Sigmoid colon (tissue), 4 donors: Measurements from ENCODE around the gene OPA3.

Experiments
- EP300 ChIP-seq, 4 donors: sonication (generic); formaldehyde crosslinking; IDR thresholded peaks; one replicate each; pipeline ENCODE4 v1.6.1; 2017; ENCODE audit warnings: antibody characterized with exemption in 4 of 4
- POLR2A ChIP-seq, 2 donors: fragments of 450-650 bp; IDR thresholded peaks; one replicate each; pipeline ENCODE4 v1.6.1; 2016; ENCODE audit warnings: antibody characterized with exemption in 2 of 2, mild to moderate bottlenecking in 2 of 2, moderate library complexity in 2 of 2
- POLR2AphosphoS5 ChIP-seq, 4 donors: sonication (generic); formaldehyde crosslinking; IDR thresholded peaks; one replicate each; pipeline ENCODE4 v1.6.1; 2017; ENCODE audit warnings: antibody characterized with exemption in 4 of 4
- TF ChIP-seq, protein P1 (sequence below), 4 experiments: fragments of 450-650 bp in 3 of 4; fragments of 200-600 bp in 1 of 4; IDR thresholded peaks; one replicate each; pipeline ENCODE4 v1.5.1; 2016 to 2019; ENCODE audit warnings: antibody characterized with exemption in 4 of 4, mild to moderate bottlenecking in 3 of 4, moderate library complexity in 2 of 4

DNA sequence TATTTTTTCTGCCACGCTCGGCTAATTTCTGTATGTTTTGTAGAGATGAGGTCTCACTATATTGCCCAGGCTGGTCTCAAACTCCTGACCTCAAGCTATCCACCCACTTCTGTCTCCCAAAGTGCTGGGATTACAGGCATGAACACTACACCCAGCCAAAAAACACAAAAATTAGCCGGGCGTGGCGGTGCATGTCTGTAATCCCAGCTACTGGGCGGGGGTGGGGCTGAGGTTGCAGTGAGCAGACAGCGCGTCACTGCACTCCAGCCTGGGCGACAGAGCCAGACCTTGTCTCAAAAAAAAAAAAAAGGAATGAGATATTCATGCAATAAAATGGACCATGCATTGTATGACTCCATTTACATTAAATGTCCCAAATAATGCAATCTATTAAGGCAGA is 45.1 kb downstream of the OPA3 start:
- no peak for TF ChIP-seq POLR2AphosphoS5 (IDR thresholded peaks at IDR 0.05)
- TF ChIP-seq, protein P1, sequence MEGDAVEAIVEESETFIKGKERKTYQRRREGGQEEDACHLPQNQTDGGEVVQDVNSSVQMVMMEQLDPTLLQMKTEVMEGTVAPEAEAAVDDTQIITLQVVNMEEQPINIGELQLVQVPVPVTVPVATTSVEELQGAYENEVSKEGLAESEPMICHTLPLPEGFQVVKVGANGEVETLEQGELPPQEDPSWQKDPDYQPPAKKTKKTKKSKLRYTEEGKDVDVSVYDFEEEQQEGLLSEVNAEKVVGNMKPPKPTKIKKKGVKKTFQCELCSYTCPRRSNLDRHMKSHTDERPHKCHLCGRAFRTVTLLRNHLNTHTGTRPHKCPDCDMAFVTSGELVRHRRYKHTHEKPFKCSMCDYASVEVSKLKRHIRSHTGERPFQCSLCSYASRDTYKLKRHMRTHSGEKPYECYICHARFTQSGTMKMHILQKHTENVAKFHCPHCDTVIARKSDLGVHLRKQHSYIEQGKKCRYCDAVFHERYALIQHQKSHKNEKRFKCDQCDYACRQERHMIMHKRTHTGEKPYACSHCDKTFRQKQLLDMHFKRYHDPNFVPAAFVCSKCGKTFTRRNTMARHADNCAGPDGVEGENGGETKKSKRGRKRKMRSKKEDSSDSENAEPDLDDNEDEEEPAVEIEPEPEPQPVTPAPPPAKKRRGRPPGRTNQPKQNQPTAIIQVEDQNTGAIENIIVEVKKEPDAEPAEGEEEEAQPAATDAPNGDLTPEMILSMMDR (IDR thresholded peaks at IDR 0.05): no peak
- TF ChIP-seq EP300 (IDR thresholded peaks at IDR 0.05): no peak
- no peak for TF ChIP-seq POLR2A (IDR thresholded peaks at IDR 0.05)
